ENCODE results near the gene ZNF609.

The ZNF609 gene

DNA sequence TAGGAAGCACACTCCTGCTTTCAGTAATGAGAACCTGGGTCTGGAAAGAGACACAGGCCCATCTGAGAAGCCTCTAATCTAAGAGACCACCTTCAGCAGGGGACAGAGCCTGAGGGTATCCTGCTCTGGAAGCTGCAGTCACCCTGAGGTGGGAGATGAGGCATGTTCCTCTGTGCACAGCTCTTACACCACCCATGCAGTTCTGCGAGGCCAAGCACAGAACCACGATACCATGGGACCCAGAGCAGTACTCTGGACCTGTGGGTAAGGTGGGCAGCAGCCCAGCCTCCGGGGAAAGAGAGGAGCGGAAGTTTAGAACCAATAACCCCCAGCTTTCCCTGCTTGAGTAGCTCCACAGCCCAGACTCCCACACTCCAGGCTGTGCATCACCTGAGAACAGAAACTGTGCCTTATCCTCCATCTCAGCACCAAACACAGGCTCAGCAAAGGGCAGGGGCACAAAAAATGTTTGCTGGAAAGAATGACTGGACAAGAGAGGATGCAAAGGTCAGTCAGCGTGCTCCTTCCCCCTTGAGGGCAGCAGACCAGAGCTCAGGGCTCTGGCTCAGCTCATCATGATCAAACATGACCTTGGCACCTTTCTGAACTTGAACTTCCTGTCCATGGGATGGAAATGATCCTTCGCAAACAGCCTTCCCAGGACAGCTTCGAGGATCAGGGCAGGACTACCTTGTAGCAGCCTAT lies 271.9 kb downstream of the ZNF609 start:
- DNase-seq (ENCODE audit: low spot score): no peak

Measured in AG20443 (cell line).